NK-92 (cell line): ENCODE measurements around the gene DNAJC6.
"Not testable (repeated sequence)": the region's sequence is repeated elsewhere in the genome, so short reads cannot be mapped to it uniquely, and the experiment has no call there.

ENCODE experiments used
- DNase-seq: peaks from one replicate; lab custom pipeline; 2025; ENCODE audit not compliant: unreplicated experiment; lab: John Stamatoyannopoulos, UW

Gene DNAJC6

GRCh38 chr1:65355031-65355712 is 45.8 kb downstream of the DNAJC6 start:
- no peak for DNase-seq

GRCh38 chr1:65357291-65357960 is 48.1 kb downstream of the DNAJC6 start:
- no peak for DNase-seq

- DNase-seq, result no peak
Observed at GRCh38 chr1:65359888-65360287, 50.5 kb downstream of the DNAJC6 start.

GRCh38 chr1:65360648-65361047 is 51.3 kb downstream of the DNAJC6 start:
- no peak for DNase-seq

- no peak for DNase-seq
Observed at GRCh38 chr1:65362545-65362944, 53.2 kb downstream of the DNAJC6 start.

- no peak for DNase-seq
Observed at GRCh38 chr1:65363484-65363883, 54.1 kb downstream of the DNAJC6 start.

GRCh38 chr1:65368403-65368802 is 59.1 kb downstream of the DNAJC6 start:
- no peak for DNase-seq

GRCh38 chr1:65371544-65371943 is 62.2 kb downstream of the DNAJC6 start:
- DNase-seq, result no peak

GRCh38 chr1:65372557-65372956 is 63.2 kb downstream of the DNAJC6 start:
- DNase-seq, result no peak

- no peak for DNase-seq
Observed at GRCh38 chr1:65377496-65378246, 68.3 kb downstream of the DNAJC6 start.

GRCh38 chr1:65378247-65378946 is 69.1 kb downstream of the DNAJC6 start:
- DNase-seq, result no peak

- not testable (repeated sequence) for DNase-seq
Observed at GRCh38 chr1:65384426-65384825, 75.1 kb downstream of the DNAJC6 start.

- no peak for DNase-seq
Observed at GRCh38 chr1:65386439-65386838, 77.1 kb downstream of the DNAJC6 start.

- no peak for DNase-seq
Observed at GRCh38 chr1:65387821-65388220, 78.5 kb downstream of the DNAJC6 start.

GRCh38 chr1:65388908-65389695 is 79.8 kb downstream of the DNAJC6 start:
- DNase-seq, result no peak

- DNase-seq, result no peak
Observed at GRCh38 chr1:65392497-65392896, 83.2 kb downstream of the DNAJC6 start.

GRCh38 chr1:65393347-65393746 is 84.0 kb downstream of the DNAJC6 start:
- no peak for DNase-seq

GRCh38 chr1:65393928-65394327 is 84.6 kb downstream of the DNAJC6 start:
- DNase-seq, result no peak

- DNase-seq, result no peak
Observed at GRCh38 chr1:65395887-65396612, 86.7 kb downstream of the DNAJC6 start.

GRCh38 chr1:65398083-65398482 is 88.7 kb downstream of the DNAJC6 start:
- no peak for DNase-seq
